DMS79 treated with DMSO at 0.1 percent for 48 hours (cell line): ENCODE results near the gene EIF3A.
A peak's percentile ranks its signal among the peaks of the same experiment; 100 is the strongest.
"Not testable (repeated sequence)": the region's sequence is repeated elsewhere in the genome, so short reads cannot be mapped to it uniquely, and the experiment has no call there.

Source experiments
- DNase-seq: peaks from one replicate; lab custom pipeline; 2025; lab: John Stamatoyannopoulos, UW

Gene EIF3A

DNA sequence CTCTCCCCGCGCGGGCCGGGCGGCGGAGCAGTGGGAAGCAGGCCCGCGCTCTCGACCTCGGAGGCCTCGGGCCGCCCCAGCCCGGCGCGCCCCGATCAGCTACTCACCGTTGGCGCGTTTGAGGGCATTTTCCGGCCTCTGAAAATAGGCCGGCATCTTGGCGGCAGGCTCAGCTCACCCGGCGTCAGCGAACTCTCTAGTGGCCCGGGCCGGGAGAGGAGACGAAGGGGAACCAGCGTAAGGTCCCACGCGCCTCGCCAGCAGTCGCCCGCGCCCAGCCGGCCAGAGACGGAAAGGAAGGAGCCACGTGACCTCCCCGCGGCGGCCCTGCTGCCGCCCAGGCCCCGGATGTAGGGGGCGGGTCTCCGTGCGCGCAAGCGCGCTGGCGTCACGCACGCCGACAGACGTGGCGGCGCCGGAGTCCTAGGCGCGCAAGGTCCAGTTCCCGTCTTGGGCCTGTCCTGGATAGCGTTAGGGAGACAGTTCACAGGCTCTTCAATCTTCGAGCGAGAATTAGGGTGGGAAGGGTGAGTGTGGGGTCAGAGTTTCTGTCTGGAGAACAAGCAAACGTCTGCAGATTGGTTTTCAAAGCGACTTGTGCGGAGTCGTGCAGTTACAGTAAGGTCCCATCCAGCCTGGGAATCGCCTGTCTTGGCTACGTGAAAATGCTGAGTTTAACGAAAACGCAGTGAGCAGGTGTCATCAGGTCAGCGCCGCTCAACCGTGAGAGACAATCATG lies at the start of gene EIF3A:
TSS of gene EIF3A (minus strand) at position 297 of the 739 bp plus-strand sequence. CDS start at position 156, 141 bp downstream.
- peak; percentile 42 for DNase-seq

DNA sequence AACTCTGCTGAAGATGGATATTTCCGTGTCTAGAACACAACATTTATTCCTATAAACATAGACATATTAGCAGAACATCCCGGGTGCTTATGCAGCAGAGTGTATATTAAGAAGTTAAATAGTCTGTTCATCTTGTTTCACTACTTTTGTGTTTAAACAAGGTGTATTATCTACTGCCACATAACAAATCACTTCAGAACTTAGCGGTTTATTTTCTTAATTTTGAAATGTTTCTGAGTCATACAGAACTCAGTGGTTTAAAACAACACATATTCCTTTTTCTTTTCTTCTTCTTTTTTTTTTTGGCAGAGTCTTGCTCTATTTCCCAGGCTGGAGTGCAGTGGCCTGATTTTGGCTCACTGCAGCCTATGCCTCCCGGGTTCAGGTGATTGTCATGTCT lies 49.1 kb upstream of the EIF3A start:
- no peak for DNase-seq

- DNase-seq = no peak
Observed at GRCh38 chr10:119125942-119126341, 45.3 kb upstream of the EIF3A start.

DNA sequence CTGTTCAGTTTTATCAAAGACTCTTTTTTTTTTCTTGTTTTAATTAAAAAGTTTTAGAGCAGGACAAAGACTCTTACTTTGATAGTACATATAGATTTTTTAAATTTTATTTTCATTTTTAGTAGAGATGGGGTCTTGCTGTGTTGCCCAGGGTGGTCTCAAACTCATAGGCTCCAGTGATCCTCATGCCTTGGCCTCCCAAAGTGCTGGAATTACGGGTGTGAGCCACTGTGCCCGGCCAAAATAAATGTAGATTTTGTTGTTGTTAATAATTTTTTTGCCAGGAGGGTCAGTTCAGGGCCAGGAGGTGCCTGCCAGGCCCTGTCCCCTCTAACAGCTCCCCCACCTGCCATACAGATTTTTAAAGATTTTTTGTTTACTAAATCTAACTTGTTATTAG lies 40.3 kb upstream of the EIF3A start:
- DNase-seq = no peak

GRCh38 chr10:119120413-119120867 lies 39.8 kb upstream of the EIF3A start:
- no peak for DNase-seq

- DNase-seq = no peak
Observed at GRCh38 chr10:119119400-119119799, 38.8 kb upstream of the EIF3A start.

GRCh38 chr10:119118231-119118630 lies 37.6 kb upstream of the EIF3A start:
- no peak for DNase-seq

- no peak for DNase-seq
Observed at GRCh38 chr10:119116326-119116951, 35.8 kb upstream of the EIF3A start.

DNA sequence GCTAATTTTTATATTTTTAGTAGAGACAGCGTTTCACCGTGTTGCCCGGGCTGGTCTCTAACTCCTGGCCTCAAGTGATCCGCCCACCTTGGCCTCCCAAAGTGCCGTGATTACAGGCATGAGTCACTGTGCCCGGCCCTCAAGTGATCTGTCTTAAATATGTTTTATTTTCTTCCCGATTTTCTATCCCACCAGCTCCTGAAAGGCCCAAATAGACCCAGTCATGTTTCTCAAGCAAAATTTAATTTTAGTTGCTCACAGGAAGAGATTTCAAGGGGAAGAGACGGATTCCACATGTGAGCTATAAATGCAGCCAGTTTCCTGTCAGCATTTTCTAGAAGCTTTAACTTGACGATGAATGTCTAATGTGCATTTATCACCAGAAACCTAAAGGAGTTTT lies 35.3 kb upstream of the EIF3A start:
- no peak for DNase-seq

DNA sequence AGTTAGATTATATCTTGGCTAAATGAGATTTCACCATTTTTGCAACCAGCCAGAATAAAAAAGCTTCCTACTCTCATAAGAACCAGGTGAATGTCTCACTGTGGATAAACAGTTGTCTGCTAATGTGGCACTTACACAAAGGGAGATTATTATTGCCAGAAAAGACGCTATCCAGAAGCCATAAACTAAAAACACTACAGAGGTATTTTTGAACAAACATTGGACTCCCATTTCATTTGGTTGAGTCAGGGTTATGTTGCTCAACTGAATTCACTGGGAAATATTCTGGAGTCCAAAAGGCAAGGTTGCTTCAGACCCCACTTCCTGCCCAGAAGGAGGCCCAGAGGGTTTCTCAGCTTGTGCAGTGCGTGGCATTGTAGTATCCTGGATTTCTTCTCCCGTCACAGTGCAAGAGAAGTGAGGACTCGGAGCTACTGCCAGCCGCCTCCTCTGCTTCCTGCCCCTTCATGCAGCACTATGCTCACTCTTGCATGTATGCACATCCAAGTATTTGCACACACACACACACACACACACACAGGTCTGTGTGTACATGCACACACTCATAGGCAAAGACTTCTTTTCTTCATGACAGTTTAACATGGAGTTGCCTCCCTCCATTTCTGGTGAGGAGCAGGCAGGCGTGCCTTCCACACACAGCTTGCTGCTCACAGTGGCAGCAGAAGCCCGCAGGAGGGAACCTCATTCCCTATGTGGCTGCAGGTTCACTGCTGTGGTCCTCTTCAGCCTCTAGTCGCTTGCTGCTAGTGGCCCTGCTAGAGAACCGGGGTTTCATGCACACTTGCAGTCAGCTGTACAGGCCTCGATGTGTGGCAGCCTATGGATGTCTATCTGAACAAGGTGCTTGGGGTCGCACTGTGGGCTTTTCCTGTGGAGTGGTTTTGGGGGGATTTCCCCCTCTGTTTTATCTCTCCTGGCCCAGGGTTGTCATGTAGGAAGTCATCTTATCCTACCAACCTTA lies 33.4 kb upstream of the EIF3A start:
- no peak for DNase-seq

- DNase-seq = no peak
Observed at GRCh38 chr10:119112056-119112455, 31.4 kb upstream of the EIF3A start.

DNA sequence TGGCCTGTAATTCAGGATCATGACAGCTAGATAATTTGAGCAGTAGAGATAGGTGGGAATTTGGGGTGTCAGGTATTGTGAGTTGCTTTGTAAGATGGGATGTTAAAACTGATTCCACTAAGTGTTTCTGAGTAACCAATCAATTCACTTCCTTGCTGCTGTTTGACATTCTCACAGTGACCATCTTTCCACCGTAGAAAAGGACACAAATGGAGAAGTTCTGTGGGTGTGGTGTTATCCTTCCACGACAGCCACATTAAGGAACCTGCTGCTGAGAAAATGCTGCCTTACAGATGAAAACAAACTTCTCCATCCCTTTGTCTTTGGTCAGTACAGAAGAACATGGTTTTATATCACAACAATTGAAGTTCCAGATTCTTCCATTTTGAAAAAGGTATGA lies 27.2 kb upstream of the EIF3A start:
- not testable (repeated sequence) for DNase-seq

DNA sequence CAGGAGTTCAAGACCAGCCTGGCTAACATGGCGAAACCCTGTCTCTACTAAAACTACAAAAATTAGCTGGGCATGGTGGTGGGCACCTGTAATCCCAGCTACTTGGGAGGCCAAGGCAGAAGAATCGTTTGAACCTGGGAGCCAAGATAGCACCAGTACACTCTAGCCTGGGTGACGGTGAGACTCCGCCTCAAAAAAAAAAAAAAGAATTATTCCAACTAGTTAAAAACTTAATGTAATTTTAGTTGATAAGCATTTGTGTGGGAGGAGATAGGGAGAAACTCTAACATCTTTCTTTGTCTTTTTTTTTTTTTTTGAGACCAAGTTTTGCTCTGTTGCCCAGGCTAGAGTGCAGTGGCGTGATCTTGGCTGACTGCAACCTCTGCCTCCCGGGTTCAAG lies 26.5 kb upstream of the EIF3A start:
- DNase-seq = not testable (repeated sequence)

DNA sequence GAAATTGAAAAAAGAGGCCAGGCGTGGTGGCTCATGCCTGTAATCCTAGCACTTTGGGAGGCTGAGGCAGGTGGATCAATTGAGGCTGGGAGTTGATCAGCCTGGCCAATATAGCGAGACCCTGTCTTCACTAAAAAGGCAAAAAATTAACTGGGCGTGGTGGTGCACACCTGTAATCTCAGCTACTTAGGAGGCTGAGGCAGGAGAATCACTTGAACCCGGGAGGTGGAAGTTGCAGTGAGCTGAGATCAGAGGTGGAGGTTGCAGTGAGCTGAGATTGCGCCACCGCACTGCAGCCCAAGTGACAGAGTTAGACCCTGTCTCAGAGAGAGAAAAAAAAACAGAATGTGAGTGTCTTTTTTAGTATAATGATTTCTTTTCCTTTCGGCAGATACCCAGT lies 25.3 kb upstream of the EIF3A start:
- DNase-seq = not testable (repeated sequence)

DNA sequence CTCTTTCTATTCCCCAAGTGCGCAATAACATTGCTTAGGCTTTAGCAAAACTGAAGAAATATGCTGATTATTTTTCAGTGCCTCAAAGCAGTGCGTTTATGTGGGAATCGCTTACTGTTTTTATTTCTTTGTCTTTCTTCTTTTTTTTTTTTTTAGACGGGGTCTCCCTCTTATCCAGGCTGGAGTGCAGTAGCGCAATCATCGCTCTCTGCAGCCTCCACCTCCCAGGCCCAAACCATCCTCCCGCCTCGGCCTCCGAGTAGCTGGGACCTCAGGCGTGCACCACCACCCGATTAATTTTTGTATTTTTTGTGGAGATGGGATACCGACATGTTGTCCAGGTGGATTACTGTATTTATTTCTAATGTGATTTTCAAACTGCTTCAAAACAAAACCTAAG lies 24.5 kb upstream of the EIF3A start:
- no peak for DNase-seq

DNA sequence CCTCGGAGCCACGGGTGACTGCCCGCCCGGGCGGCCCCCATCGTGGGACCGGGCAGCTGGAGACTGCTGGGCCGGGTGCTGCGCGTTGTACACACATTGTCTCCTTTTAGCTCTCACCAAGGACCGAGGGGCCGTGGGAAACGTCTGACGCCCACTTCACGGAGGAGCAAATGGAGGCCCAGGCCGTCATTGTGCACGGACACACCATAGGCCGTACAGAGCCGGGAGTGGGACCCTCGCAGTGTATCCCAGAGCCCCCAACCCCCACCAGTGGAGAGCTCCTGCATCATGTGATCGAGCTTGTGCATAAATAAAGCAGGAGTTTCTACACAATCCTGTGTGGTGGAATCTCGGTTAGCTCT lies 24.0 kb upstream of the EIF3A start:
- DNase-seq = no peak

GRCh38 chr10:119103903-119104653 lies 23.5 kb upstream of the EIF3A start, which contains the start of gene DENND10:
Gene DENND10, plus strand, starts transcription at chr10:119104113. Its CDS starts 30 bp downstream, at chr10:119104143.
- no peak for DNase-seq

GRCh38 chr10:119103241-119103902 lies 22.8 kb upstream of the EIF3A start:
- no peak for DNase-seq

GRCh38 chr10:119101366-119102098 lies 20.9 kb upstream of the EIF3A start:
- DNase-seq = peak; percentile 28
